ENCODE results near the gene BORCS5. TPM values are rescaled to one million over a fixed set of nuclear protein-coding genes. Genes with fewer than 3 reads are reported as not detected.

The BORCS5 gene
- total RNA-seq, 1 donor from 2014 or later, result 22.7 TPM

GRCh38 chr12:12333407-12334366, 23.2 kb upstream of the BORCS5 start:
- H3K36me3 Mint-ChIP-seq (ENCODE audit: low read depth), result no peaks in the 10 kb centered on the region
- ChIA-PET POLR2A (no interaction called here), CTCF (interaction anchor here (0.6 to 1.7 kb wide), 9 partner anchors 16 to 788 kb away, joined by 3 to 7 read pairs (median 3); partner anchors contain the start of gene MANSC1)
- no peak for ATAC-seq (ENCODE audit: low read depth)
- H3K27me3 Mint-ChIP-seq, result peaks cover 2% of the 10 kb centered on the region
- intact Hi-C loops (cut with micrococcal nuclease), result loop anchor here (1.0 to 5.0 kb wide), 5 partner anchors 301 to 1562 kb away; no protein-coding TSS in a partner anchor
- DNase-seq, result no peak
- peaks cover 9% of the 10 kb centered on the region for H3K4me1 Mint-ChIP-seq
- no peak overlapping the region for H3K4me3 Mint-ChIP-seq
- no peaks in the 10 kb centered on the region for H3K9me3 Mint-ChIP-seq
- TF ChIP-seq CTCF (IDR thresholded peaks at IDR 0.05), result no peak
- no peak overlapping the region for H3K27ac Mint-ChIP-seq

GRCh38 chr12:12334367-12335040, 22.4 kb upstream of the BORCS5 start:
- Mint-ChIP-seq H3K27ac (no peak overlapping the region), H3K36me3 (ENCODE audit: low read depth) (no peaks in the 10 kb centered on the region), H3K4me3 (no peak overlapping the region), H3K4me1 (peaks cover 9% of the 10 kb centered on the region), H3K27me3 (peaks cover 2% of the 10 kb centered on the region), H3K9me3 (no peaks in the 10 kb centered on the region)
- ChIA-PET CTCF (interaction anchor here (0.6 to 1.7 kb wide), 7 partner anchors 15 to 754 kb away, joined by 3 to 7 read pairs (median 4); partner anchors contain the start of gene MANSC1), POLR2A (no interaction called here)
- intact Hi-C loops (cut with micrococcal nuclease), result loop anchor here (1.0 to 5.0 kb wide), 5 partner anchors 302 to 1563 kb away; no protein-coding TSS in a partner anchor
- ATAC-seq (ENCODE audit: low read depth), result peak; percentile 72
- peak; percentile 58 for TF ChIP-seq CTCF (IDR thresholded peaks at IDR 0.05)
- peak; percentile 41 for DNase-seq

- Mint-ChIP-seq H3K4me1 (peaks cover 9% of the 10 kb centered on the region), H3K9me3 (no peaks in the 10 kb centered on the region), H3K27ac (no peak overlapping the region), H3K4me3 (no peak overlapping the region), H3K27me3 (peaks cover 2% of the 10 kb centered on the region), H3K36me3 (ENCODE audit: low read depth) (no peaks in the 10 kb centered on the region)
- ChIA-PET POLR2A (no interaction called here), CTCF (interaction anchor here (1.1 kb wide), 1 partner anchor 9 kb away, joined by 4 read pairs; no protein-coding TSS in a partner anchor)
- intact Hi-C loops (cut with micrococcal nuclease), result no loop called here
- ATAC-seq (ENCODE audit: low read depth) (peak; percentile 31), DNase-seq (no peak)
- TF ChIP-seq CTCF (IDR thresholded peaks at IDR 0.05), result no peak
These were observed 20.8 kb upstream of the BORCS5 start for GRCh38 chr12:12336049-12336411.

- no peak for TF ChIP-seq CTCF (IDR thresholded peaks at IDR 0.05)
- no peaks in the 10 kb centered on the region for H3K36me3 Mint-ChIP-seq (ENCODE audit: low read depth)
- intact Hi-C loops (cut with micrococcal nuclease), result no loop called here
These were observed 20.4 kb upstream of the BORCS5 start for GRCh38 chr12:12336511-12336910.

More at GRCh38 chr12:12336511-12336910, 20.4 kb upstream of the BORCS5 start:
- no peak overlapping the region for H3K4me3 Mint-ChIP-seq
- no peaks in the 10 kb centered on the region for H3K9me3 Mint-ChIP-seq
- ChIA-PET CTCF (interaction anchor here (1.1 kb wide), 2 partner anchors 10 to 21 kb away, joined by 4 read pairs; no protein-coding TSS in a partner anchor), POLR2A (no interaction called here)
- ATAC-seq (ENCODE audit: low read depth) (no peak), DNase-seq (no peak)
- no peak overlapping the region for H3K27ac Mint-ChIP-seq
- H3K4me1 Mint-ChIP-seq, result peaks cover 9% of the 10 kb centered on the region
- no peaks in the 10 kb centered on the region for H3K27me3 Mint-ChIP-seq
